Kidney (tissue), 14 donors: ENCODE data around the gene CNTN5. TPM values are rescaled to one million over a fixed set of nuclear protein-coding genes. Genes with fewer than 3 reads are reported as not detected.

ENCODE experiments used
- DNase-seq, 5 donors: peaks; one replicate each; pipeline ENCODE4 v3.0.0-alpha.2; 2013 to 2020
- FAIRE-seq: peaks from 2 replicates; lab custom pipeline; 2012; peaks lifted over from hg19 to GRCh38; lab: Jason Lieb, UNC
- H3K27ac ChIP-seq, 2 donors: one replicate each; pipeline ENCODE4 v1.7.0; 2013; ENCODE audit warnings: low read depth in 2 of 2, low read length in 2 of 2, inconsistent platforms in 1 of 2
- H3K27me3 ChIP-seq: one replicate; pipeline ENCODE4 v1.7.1; 2013; ENCODE audit warnings: low read length, inconsistent platforms; ENCODE audit not compliant: control insufficient read depth, insufficient read depth
- H3K36me3 ChIP-seq, 3 donors: one replicate each; pipeline versions ENCODE4 v1.7.0 to v1.7.1; 2013; ENCODE audit warnings: low read length in 3 of 3, control low read depth in 1 of 3, inconsistent platforms in 1 of 3; ENCODE audit not compliant: insufficient read depth in 3 of 3, control insufficient read depth in 2 of 3
- H3K4me1 ChIP-seq, 3 donors: one replicate each; pipeline versions ENCODE4 v1.7.0 to v1.7.1; 2013; ENCODE audit warnings: low read length in 3 of 3, inconsistent platforms in 1 of 3, low read depth in 1 of 3; ENCODE audit not compliant: control insufficient read depth in 2 of 3, insufficient read depth in 2 of 3
- H3K4me3 ChIP-seq, 3 donors: one replicate each; pipeline versions ENCODE4 v1.7.0 to v1.8.1; 2013; ENCODE audit warnings: low read length in 3 of 3, control low read depth in 1 of 3, inconsistent platforms in 1 of 3
- H3K9ac ChIP-seq, 3 donors: one replicate each; pipeline versions ENCODE4 v1.7.0 to v1.7.1; 2013; ENCODE audit warnings: low read length in 3 of 3, control low read depth in 1 of 3, inconsistent platforms in 1 of 3
- H3K9me3 ChIP-seq, 3 donors: one replicate each; pipeline versions ENCODE4 v1.7.0 to v1.7.1; 2013; ENCODE audit warnings: low read length in 3 of 3, control low read depth in 1 of 3, inconsistent platforms in 1 of 3; ENCODE audit not compliant: control insufficient read depth in 2 of 3, insufficient read depth in 1 of 3
- intact Hi-C: fragments of 100-400 bp; cut with DNase I; formaldehyde crosslinking; loops from one replicate; pipeline ENCODE4 v1.11.1; 2022
- polyA plus RNA-seq: library from polyadenylated mRNA; stranded (reverse); fragments of 350-450 nt; fragmentation: Illumina TruSeq; extraction: RNeasy Lipid Tissue Mini Kit (QIAGEN cat#74804); gene quantifications from one replicate; pipeline ENCODE4 v1.2.3, GENCODE V29; 2014; ENCODE audit warnings: low read depth, low replicate concordance; ENCODE audit not compliant: insufficient read depth
- total RNA-seq: library from RNA; stranded (reverse); fragmentation: NEBNext Ultra II Directional; extraction: Animal tissue kit (Norgen Biotek cat#: 25700); gene quantifications from one replicate; pipeline ENCODE4 v1.2.1, GENCODE V29; 2021
- TF ChIP-seq, protein P1 (sequence below): IDR thresholded peaks from 3 replicates; pipeline ENCODE4 v1.5.1; 2012; ENCODE audit warnings: mild to moderate bottlenecking, moderate library complexity, borderline replicate concordance; ENCODE audit not compliant: insufficient read depth; ENCODE audit errors: extremely low read depth
- donor health status: control.
- donor health status: control.
- donor health status: control.
- donor health status: control.
- donor health status: control.
- donor health status: DM: yes; HTN: yes; CAD: no.
- donor health status: Normal renal cell carcinoma (clear cell type).

Gene CNTN5
- total and polyA plus RNA-seq, 2 donors from 2014 or later, result 0.11 to 0.66 TPM

DNA sequence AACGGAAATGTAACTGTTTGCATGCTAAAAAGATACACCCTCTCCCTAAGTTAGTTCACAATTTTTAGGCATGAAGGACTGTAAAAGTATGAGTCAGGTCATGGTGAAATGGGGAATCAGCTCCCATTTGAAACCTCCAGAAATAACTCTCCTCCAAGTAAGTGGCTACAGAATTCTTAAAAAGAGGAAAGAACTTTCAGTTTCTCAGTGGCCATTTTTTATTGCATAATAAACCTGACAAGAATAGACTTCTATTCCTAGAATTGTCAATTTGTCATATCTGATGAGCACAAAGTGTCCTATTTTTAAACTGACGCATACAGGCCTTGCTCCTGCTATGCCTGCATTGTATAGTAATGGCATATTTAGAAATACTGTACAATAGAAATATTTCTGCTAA, 612.2 kb downstream of the CNTN5 start:
- TF ChIP-seq, protein P1, sequence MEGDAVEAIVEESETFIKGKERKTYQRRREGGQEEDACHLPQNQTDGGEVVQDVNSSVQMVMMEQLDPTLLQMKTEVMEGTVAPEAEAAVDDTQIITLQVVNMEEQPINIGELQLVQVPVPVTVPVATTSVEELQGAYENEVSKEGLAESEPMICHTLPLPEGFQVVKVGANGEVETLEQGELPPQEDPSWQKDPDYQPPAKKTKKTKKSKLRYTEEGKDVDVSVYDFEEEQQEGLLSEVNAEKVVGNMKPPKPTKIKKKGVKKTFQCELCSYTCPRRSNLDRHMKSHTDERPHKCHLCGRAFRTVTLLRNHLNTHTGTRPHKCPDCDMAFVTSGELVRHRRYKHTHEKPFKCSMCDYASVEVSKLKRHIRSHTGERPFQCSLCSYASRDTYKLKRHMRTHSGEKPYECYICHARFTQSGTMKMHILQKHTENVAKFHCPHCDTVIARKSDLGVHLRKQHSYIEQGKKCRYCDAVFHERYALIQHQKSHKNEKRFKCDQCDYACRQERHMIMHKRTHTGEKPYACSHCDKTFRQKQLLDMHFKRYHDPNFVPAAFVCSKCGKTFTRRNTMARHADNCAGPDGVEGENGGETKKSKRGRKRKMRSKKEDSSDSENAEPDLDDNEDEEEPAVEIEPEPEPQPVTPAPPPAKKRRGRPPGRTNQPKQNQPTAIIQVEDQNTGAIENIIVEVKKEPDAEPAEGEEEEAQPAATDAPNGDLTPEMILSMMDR, result no peak
- intact Hi-C loops, result no loop called here
- Histone ChIP-seq H3K36me3 (no peaks in the 10 kb centered on the region), H3K9me3 (no peaks in the 10 kb centered on the region), H3K9ac (no peak overlapping the region), H3K4me3 (no peak overlapping the region), H3K4me1 (no peaks in the 10 kb centered on the region), H3K27ac (no peak overlapping the region), H3K27me3 (no peaks in the 10 kb centered on the region)
- no peak for DNase-seq
- no peak for FAIRE-seq

DNA sequence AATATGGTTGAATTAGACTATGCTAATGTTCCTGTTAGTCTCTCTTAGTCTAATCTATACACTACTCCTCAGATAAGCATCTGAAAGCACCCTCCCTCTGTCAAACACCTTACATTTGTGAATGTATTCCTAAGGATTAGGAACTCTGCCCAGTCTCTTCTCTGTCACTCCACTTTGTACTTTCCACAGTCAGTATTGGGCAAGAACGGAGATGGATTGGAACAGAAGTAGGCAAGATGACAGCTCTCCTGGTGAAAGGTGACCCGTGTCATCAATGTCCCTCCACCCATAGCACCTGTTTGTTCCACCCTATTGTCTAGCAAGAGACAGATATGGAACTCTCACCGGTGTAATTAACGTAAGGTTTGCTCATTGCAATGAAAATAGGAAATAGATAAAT, 613.8 kb downstream of the CNTN5 start:
- DNase-seq (no peak), FAIRE-seq (no peak)
- Histone ChIP-seq H3K9me3 (no peaks in the 10 kb centered on the region), H3K27ac (no peak overlapping the region), H3K4me1 (no peaks in the 10 kb centered on the region), H3K9ac (no peak overlapping the region), H3K36me3 (no peaks in the 10 kb centered on the region), H3K27me3 (no peaks in the 10 kb centered on the region), H3K4me3 (no peak overlapping the region)
- intact Hi-C loops, result no loop called here
- TF ChIP-seq, protein P1, result no peak

DNA sequence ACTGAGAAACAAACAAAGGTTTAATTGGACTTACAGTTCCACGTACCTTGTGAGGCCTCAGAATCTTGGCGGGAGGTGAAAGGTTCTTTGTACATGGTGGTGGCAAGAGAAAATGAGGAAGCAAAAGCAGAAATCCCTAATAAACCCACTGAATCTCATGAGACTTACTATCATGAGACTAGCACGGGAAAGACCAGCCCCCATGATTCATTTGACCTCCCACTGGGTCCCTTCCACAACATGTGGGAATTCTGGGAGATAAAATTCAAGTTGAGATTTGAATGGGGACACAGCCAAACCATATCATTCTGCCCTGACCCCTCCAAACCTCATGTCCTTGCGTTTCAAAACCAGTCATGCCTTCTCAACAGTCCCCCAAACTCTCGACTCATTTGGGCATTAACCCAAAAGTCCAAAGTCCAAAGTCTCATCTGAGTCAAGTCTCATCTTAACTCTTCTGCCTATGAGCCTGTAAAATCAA, 617.4 kb downstream of the CNTN5 start:
- DNase-seq (no peak), FAIRE-seq (no peak)
- no peak overlapping the region for H3K4me3 ChIP-seq
- H3K4me1 ChIP-seq, result no peaks in the 10 kb centered on the region
- H3K27ac ChIP-seq, result no peak overlapping the region
- no peaks in the 10 kb centered on the region for H3K9me3 ChIP-seq
- TF ChIP-seq, protein P1, result no peak
- no peaks in the 10 kb centered on the region for H3K36me3 ChIP-seq
- no peaks in the 10 kb centered on the region for H3K27me3 ChIP-seq
- intact Hi-C loops, result no loop called here
- H3K9ac ChIP-seq, result no peak overlapping the region

DNA sequence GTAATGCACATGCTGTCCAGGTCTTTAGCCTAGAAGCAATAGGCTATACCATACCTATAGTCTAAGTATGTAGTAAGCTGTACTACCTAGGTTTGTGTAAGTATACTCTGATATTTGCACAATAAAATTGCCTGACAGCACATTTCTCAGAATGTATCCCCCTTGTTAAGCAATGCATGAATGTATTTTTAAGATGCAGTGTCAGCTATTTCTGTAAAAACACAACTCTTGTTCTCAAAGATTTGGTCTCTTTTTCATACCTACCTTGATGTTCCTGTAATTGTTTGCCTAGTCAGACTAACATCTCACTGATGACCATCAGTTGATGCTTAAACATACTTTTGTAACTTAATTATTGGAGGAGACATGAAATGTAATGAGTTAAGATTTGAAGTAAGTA, 619.9 kb downstream of the CNTN5 start:
- H3K27ac ChIP-seq, result no peak overlapping the region
- no peaks in the 10 kb centered on the region for H3K4me1 ChIP-seq
- no peak for FAIRE-seq
- H3K27me3 ChIP-seq, result no peaks in the 10 kb centered on the region
- no peaks in the 10 kb centered on the region for H3K9me3 ChIP-seq
- H3K4me3 ChIP-seq, result no peak overlapping the region
- DNase-seq, result no peak
- no peaks in the 10 kb centered on the region for H3K36me3 ChIP-seq
- intact Hi-C loops, result no loop called here
- H3K9ac ChIP-seq, result no peak overlapping the region
- TF ChIP-seq, protein P1, result no peak
